NCI-H1694 (cell line): ENCODE measurements around the gene DSCAML1.

Experiments
- DNase-seq: peaks from one replicate; lab custom pipeline; 2025; lab: John Stamatoyannopoulos, UW

The DSCAML1 gene

DNA sequence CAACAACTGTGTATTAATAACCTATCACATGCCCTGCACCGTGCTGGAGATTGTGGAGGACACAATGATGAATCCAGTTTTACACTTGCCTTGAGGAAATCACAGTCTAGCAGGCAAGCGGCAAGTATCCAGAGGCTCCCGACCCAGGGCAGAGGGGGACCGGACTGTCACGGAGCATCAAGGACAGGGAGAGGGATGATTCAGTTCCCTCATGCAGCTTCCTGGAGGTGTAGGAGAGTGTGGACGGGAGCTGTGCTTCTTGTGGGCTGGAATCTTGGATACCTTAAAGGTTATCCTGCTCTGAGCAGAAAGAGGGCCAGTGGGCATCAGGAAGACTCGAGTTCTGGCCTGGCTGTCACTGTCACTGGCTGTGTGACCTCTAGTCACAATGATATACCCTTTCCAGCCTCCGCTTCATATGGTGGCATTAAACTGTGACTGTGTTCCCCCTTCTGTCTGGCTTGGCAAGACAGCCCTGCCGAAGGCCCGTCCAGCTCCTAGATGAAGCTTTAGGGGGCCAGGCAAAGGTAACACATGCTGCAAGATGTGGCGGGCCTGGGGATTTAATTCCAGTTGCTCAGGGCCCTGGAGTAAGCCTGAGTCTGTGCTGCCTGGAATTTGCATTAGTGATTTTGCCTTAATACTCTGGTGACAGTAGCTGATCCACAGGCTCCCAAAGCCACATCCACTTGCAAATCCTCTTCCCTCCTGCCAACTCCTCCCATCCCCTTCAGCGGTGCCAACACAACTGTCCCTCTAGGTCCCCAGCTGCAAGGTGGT is 162.8 kb downstream of the DSCAML1 start:
- DNase-seq: no peak

DNA sequence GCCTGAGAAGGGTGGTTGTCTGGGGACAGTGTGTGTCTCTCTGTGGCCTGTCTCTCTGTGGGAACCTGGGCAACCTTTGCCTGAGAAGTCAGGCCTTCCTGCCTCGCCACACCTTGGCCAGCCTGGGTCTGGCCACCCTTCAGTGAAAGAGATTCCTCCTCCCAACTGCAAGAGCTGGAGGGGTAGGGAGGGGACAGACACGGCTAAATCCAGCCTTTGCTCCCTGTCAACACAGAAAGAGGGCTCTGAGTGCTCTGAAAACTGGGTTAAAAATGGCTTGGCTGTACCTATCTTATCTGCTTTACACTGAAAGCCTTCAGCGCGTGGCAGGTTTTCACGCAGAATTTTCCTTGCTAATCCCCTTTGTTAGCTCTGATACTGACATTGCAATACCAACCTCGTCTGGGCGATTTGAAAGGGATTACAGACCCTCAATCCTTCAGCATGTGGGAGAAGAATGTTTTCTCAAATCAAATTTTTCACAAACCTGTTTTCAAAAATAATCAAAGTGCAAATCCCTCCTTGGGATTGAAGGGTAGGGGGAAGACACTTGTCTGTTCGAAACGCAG is 163.7 kb downstream of the DSCAML1 start:
- no peak for DNase-seq

DNA sequence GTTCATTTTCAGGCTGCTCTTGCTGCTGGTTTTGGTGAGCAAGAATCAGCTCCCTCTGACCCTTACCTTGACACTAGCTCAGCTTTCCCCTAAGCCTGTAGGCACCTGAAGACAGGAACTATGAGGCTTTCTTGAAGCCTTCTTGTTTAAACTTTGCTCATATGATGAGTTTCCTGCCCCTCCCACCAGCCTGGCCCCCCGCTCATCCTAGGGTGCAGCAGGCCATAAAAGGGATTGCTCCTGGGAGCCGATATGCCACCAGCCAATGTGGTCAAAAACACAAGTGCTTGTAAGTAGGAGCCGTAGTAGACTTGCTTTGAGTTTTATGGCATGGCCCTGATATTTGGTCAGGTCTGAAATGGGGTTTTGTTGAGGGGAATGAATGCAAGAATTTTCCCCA is 164.7 kb downstream of the DSCAML1 start:
- DNase-seq: no peak

- DNase-seq: no peak
Observed at GRCh38 chr11:117631336-117632140, 165.5 kb downstream of the DSCAML1 start.

DNA sequence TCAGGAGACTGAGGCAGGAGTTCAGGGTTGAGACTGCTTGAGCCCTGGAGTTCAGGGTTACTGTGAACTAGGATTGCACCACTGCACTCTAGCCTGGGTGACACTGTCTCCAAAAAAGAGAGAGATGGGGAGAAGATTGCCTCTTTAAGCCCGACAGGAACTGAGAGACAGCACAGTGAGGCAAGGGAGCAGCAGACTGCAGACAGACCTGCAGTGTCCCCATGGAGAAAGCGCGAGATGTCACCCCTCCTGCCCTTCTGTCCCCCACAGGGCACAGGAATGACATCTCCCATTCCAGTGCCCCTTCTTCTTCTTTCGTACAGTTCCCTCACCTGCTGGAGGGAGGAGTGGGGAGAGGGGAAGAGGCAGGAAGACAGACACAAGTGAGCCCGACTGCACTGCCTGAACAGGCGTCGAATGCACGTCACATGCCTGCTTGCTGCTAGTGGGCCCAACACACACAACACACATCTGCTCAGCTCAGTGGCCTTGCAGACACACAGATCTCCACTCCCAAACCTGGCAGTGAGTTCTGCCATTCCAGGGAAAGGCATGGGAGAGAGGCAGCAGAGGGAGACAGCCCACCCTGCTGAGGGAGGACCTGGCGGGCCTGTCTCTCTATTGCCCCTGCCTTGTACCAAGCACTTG is 167.0 kb downstream of the DSCAML1 start:
- DNase-seq: no peak

DNA sequence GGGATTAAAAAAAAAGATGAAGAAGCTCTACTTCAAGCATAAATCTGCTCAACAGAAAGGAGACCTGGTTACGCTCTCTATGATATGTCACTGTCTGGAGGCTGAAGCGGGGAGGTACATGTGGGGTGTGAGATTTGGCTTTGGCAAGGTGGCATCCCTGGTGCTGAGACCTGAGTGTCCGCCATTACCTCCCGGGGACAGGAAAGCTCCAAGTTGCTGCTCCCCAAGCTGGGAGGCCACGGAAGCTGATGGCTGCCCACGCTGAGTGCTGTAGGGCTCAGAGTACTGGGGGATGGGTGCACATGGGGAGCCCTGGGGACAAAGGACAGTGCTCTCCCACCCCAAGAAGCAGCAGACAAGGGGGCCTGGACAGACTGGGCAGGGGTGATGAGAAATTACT is 167.9 kb downstream of the DSCAML1 start:
- no peak for DNase-seq

DNA sequence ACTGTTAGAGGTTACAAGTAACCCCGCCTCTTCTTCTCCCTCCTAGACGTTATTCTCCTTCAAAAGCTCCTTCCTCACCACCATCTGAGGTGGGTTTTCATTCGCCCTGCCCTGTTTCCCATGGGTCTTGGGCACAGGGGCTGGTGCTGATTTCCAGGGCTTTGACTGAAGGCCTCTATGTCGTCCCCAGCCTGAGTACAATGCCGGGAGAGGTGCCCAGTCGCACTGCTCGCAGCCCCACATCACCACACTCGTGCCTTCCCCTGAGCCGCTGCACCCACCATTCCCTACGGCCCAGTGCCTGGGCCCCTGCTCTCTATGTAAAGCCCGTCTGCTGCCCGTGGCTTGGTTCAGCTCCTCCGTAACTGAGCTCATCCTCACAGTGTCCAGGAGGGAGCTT is 169.8 kb downstream of the DSCAML1 start:
- DNase-seq: no peak

DNA sequence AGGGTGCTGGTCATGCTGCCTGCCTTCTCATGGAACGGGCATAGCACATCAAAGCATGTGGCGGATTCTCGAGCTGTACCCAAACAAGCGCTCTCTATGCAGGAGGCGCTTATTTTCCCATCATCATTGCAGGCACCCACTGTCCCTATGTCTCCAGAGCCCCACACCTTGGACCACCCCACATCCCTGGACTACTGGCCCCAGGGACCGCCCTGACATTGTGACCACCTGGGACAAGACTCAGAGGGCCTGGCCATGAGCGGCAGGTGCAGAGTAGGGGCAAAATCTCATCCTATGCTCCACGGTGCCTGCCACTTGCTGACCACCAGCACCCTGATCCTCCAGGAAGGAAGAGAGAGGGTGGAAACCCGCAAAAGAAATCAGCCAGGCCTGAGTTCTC is 170.4 kb downstream of the DSCAML1 start:
- DNase-seq: no peak

GRCh38 chr11:117625237-117625636 is 171.8 kb downstream of the DSCAML1 start:
- no peak for DNase-seq

DNA sequence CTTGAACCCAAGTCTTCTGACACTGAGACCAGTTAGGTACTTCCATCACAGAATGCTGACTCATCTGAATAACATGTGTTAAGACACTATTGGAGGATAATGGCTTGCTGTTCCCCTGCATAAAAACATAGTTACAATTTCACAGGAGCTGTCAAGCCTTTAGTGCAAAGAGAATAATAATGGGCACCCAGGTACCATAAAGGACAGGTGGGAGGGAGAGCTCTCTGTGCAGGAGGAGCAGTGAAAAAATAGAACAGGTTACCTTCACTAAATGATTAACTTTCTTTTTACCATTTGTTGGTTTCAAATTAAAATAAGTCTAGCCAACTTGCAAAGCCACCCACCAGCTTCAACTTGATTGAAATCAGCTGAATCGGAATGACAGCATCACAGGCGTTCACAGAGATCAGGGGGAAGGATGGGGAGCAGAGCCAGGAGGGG is 173.2 kb downstream of the DSCAML1 start:
- no peak for DNase-seq

GRCh38 chr11:117621226-117621625 is 175.8 kb downstream of the DSCAML1 start:
- DNase-seq: no peak

GRCh38 chr11:117620659-117621058 is 176.4 kb downstream of the DSCAML1 start:
- DNase-seq: no peak

DNA sequence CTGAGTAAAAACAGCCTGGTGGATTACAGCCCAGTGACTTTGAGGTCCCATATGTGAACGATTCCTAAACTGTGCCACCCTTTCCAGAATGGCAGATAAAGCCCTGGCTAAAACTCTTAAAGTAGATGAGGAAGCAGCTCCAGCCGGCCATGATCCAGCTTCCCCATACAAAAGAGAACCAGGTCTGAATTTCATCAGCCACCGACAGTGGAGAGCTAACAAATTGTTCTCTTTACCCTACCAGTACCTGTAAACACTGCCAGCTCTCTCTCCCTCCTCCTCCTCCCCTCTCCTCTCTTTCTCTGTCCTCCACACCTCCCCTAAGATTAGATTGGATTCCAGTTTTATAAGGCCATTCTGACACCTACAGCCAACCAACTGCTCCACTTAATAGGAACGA is 176.9 kb downstream of the DSCAML1 start:
- no peak for DNase-seq

DNA sequence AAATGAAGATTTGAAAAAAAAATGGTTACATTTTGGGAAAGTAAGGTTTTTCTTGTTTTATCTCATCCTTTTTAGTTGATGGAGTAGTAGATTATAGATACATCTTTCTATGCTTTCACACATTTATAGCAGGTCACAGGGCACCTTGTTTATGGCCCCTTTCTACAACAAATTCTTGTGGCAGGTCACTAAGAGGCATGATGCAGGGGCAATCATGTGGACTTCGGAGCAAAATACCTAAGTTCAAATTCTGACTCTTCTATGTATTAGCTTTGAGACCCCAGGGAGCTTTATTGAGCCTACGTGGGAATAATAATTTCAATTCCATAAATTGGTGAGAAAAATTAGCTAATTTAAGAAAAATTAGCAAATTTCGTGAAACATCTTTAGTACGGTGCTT is 177.4 kb downstream of the DSCAML1 start:
- no peak for DNase-seq

DNA sequence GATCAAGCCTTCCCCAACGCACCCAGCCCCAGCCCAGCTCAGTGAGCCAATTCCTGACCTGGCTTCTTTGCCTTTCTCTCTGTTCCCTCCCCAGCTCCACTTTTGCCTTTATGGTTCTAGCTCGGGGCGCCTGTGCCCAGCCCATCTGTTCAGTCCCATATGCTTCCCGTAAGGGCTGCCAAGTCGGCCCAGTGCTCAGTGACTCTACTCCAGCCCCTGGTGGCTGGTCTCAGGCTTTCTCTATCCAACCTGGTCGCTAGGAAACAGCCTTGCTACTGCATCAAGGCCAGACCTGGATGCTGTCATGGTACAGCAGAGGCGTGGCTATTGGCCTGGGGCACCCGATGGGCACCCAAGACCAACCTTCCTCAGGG is 178.0 kb downstream of the DSCAML1 start:
- peak; percentile 86 for DNase-seq

DNA sequence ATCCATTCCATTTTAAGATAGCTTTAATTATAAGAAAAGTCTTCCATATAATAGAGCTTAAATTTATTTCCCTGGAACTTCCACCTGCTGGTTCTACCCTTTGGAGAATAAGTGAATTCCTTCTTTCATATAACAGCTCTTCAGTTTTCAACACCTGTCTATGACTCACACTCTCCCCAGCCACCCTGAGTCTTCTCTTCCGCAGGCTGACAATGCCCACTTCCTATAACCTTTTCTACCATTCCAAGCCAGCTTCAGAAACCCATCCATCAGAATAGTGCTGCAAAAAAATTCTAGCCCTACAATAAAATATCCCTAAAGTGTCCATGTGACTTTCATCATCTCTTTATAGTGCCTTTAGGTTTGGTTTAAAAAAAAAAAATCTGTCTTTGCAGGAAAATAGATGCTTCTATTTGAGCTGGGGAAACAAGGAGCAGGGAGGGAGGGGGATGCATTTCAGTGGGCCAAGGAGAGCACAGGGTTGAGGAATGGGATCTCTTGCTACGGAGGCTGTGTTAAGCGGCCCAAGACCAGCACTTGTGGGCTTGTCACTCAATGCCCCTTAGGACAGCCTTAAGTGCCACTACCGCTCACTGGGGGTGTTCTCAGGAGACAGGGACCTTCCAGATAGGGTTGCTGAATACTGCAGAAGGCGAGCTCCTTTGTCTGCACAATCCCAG is 178.6 kb downstream of the DSCAML1 start:
- DNase-seq: no peak

DNA sequence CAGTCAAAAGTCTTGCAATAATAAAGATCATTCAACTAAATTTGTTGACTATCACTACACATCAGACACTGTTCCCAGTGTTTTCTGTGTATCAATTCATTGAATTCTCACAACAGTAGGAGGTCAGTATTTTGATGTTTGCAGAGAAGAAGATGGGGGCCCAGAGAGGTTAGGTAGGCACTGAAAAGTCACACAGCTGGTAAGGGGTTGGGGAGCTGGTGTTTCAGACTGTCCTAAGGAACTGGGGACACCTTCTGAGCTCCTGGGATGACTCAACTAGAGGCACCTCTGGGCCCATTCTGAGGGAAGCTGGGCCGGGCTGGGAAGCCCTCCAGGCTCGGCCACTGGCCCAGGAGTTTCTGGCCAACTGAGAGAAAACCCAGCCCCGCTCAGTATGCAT is 180.0 kb downstream of the DSCAML1 start:
- no peak for DNase-seq

GRCh38 chr11:117614728-117615127 is 182.3 kb downstream of the DSCAML1 start:
- DNase-seq: no peak

DNA sequence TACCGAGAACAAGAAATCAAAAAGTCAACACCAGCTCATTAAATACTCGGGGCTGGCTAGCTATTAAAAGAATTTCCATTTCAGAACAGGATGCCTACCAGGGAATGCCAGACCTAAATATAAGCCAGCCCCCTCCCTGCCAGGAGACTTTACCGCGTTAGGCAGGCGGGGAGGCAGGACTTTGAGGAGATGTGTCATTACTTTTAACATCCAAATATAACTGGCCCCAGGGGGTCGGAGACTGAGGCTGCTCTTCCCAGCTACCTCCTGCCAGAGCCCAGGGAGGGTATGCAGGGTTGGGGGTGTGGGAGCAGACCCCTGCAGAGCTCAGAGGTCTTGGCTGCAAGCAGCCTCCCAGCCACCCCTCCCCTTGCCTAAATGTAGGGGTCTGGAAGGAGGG is 183.5 kb downstream of the DSCAML1 start:
- DNase-seq: no peak

DNA sequence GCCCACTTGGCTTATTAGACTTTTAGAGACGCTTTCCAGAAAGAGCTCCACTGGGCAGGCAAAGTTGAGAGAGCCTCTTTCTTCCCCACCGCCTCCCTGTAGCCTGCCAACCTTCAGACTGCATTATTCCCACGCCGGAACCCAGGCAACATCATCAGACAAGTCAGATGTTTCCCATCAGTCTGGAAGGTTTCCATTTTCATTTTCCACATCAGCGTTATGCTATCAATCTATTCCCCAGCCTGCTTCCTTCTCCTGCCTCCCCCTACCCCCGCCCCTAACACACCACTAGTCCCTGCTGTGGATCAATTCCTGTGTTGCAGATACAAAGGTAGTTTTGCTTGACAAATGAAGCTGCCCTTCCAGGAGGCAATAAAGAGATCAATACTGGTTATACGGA is 184.8 kb downstream of the DSCAML1 start:
- DNase-seq: no peak

GRCh38 chr11:117610901-117611300 is 186.1 kb downstream of the DSCAML1 start:
- no peak for DNase-seq

DNA sequence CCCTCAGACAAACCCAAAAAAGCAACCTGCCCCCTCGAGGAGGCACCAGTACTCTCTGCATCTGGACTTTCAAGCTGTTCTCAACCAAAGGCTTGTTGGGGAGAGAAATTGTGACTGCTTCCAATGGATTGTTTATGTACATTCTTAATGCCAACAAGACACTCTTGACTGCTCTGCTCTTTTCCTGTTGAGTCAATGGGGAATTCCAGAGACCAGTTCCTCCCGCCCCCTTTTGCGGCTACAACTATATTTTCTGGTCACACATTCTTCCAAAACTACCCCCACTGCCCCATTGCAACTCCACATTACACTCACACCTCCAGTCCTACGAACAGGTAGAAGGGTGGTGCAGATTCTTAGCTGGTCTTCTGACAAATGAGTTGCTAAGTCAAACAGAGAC is 187.0 kb downstream of the DSCAML1 start:
- DNase-seq: no peak
